ENCODE data around the gene UGDH.
"Not testable (repeated sequence)": the region's sequence is repeated elsewhere in the genome, so short reads cannot be mapped to it uniquely, and the experiment has no call there.

Gene UGDH

GRCh38 chr4:39528061-39528465, 824 bp upstream of the UGDH start:
- DNase-seq = peak in 1 of 2 experiments; percentile 59

DNA sequence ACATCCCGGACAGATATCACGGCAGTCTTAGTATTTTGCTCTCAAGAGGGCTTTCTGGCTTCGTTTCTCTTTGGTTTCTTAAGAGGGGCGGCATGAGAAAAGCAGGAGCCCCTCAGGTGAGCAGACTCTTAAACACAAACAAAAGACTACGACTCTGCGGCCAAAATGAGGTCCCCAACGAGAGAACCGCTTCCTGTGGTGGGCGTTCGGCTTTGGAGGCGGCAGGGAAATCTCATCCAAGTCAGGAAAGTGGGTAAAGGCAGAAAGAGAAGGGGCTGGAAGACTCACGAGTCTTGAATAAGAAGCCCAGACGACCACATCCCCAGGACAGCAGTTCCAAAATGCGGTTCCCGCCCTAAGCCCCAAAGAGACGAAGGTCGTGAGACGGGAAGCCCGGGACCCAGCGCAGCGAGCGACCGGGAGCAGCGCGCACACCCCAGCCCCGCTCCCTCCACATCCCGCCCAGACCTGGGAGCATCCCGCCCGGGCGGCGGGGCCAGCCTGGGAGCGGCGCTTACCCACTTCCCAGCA, 409 bp downstream of the UGDH start:
- DNase-seq = peak in 1 of 2 experiments; percentile 63

GRCh38 chr4:39525822-39526690, 1.2 kb downstream of the UGDH start:
- peak in 1 of 2 experiments; percentile 31 for DNase-seq

- no peak for DNase-seq
These were observed 2.9 kb downstream of the UGDH start for GRCh38 chr4:39524161-39524957.

- no peak for DNase-seq
These were observed 5.2 kb downstream of the UGDH start for GRCh38 chr4:39522068-39522467.

- DNase-seq = no peak
These were observed 5.9 kb downstream of the UGDH start for GRCh38 chr4:39521253-39521919.

GRCh38 chr4:39518484-39518883, 8.8 kb downstream of the UGDH start:
- DNase-seq = no peak

- no peak for DNase-seq
These were observed 10.8 kb downstream of the UGDH start for GRCh38 chr4:39516407-39516966.

- not testable (repeated sequence) for DNase-seq
These were observed 11.4 kb downstream of the UGDH start for GRCh38 chr4:39515669-39516401.

DNA sequence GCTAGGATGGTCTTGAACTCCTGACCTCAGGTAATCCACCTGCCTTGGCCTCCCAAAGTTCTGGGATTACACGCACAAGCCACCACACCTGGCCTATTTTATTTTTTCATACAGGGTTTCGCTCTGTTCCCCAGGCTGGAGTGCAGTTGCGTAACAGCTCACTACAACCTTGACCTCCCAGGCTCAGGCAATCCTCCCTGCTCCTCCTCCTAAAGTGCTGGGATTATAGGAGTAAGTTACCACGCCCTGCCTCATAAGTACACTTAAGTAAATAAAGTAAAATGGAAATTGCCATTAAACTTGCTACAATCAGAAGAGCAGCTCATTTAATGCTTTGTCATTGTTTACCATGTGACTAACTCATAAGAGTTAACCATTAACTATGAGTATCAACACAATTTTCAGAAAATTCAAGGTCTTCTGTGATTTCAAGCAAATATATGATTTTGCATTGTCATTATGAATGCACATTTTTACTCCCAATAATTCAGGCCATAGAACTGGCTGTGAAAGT, 12.3 kb downstream of the UGDH start:
- no peak for DNase-seq

DNA sequence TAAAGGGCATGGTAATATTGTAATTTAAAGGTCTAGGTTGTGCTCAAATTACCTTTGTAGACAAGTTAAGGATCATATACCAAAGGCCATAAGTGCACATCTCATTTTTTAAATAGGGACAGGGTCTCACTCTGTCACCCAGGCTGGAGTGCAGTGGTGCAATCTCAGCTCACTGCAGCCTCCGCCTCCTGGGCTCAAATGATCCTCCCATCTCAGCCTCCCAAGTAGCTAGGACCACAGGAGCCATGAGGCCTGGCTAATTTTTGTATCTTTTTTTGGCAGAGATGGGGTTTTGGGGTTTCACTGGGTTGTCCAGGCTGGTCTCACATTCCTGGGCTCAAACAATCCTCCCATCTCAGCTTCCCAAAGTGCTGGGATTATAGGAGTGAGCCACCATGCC, 13.0 kb downstream of the UGDH start:
- not testable (repeated sequence) for DNase-seq

- no peak for DNase-seq
These were observed 16.8 kb downstream of the UGDH start for GRCh38 chr4:39510348-39510929.

DNA sequence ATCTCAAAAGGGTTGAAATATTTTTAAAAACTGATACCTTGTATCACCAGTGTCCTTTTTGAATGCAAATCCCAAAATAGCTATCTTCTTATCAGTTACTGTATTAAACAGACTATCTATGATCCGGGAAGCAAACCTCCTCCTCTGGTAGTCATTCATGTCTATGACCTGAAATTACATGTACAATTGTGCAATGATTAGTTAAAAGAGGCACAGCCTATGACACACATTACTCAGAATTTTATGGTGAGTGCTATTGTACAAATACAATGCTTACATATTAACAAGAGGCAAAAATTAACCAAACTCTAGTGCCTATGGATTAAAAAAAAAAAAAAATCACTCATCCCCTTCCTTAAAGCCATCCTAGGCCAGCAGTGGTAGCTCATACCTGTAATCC, 21.7 kb downstream of the UGDH start:
- DNase-seq = no peak

DNA sequence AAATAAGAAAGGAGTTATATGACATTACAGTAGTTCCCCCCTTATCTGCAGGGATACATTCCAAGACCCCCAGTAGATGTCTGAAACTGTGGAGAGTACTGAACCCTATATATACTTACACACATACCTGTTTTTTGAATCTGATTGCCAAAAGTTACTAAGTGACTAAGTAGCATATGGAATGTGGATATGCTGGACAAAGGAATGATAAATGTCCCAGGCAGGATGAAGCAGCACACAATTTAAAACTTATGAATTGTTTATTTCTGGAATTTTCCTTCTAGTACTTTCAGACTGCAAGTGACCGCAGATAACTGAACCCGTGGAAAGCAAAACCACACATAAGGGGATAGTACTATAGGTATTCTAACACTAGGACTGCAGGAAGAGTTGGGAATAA, 22.7 kb downstream of the UGDH start:
- DNase-seq = no peak

DNA sequence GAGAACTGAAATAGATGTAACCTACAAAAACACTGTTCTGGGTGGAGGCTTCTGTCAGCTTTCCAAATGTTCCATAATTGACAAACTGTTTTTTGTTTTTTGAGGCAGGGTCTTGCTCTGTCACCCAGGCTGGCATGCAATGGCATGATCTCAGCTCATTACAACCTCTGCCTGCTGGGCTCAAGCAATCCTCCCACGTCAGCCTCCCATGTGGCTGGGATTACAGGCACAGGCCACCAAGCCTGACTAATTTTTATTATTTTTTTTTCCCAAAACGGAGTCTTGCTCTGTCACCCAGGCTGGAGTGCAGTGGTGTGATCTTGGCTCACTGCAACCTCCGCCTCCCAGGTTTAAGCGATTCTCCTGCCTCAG, 24.6 kb downstream of the UGDH start:
- DNase-seq = not testable (repeated sequence)

GRCh38 chr4:39502019-39502663, 25.1 kb downstream of the UGDH start:
- no peak for DNase-seq

- DNase-seq = no peak
These were observed 28.6 kb downstream of the UGDH start for GRCh38 chr4:39498727-39499020.

DNA sequence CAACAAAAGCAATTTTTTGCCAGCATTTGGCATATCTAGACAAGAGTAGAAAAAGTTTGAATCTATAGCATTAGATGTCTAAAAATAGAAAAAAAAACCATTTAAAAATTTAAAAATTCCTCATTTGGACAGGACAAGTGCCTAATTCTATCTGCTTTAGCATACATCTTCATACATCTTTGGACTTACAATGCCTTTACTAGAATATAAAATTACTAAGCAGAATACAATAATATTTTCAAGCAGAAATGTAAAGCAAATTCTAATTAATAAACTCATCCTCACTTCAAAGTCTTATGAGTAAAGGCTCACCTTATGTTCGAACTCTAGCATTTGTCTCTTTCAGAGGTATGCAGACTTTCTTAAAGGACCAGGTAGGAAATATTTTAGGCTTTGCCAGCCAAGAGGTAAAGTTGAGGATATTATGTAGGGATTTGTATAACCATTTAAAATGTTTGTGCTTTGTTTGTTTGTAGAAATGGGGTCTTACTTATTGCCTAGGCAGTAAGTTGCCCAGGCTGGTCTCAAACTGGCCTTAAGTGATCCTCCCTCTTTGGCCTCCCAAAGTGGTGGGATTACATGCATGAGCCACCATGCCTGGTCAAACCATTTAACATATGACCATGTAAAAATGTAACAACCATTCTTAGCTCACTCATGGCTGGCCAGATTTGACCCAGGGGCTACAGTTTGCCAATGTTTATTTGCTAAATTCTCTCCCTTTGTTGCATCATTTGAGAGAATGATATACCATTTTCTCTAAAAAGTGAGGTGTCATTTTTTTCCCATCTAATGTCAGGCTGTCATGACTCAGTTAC, 29.1 kb downstream of the UGDH start:
- no peak for DNase-seq

- DNase-seq = no peak
These were observed 31.6 kb downstream of the UGDH start for GRCh38 chr4:39495446-39496213.

DNA sequence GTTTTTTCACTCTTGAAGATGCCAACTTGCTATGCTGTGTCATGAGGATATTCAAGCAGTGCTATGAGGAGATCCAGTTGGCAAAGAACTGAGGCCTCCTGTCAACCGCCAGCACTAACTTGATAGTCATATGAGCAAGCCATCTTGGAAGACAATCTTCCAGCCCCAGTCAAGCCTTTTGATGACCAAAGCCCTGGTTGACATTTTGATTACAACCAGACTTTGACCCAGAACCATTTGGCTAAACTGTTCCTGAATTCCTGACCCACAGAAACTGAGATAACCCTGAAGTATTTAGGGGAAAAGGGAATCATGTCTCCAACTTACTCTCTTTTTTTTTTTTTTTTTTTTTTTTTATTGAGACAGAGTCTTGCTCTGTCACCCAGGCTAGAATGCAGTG, 32.9 kb downstream of the UGDH start:
- DNase-seq = no peak
